Measurements from ENCODE around the gene ZNF319.

Gene ZNF319

GRCh38 chr16:58026139-58026704 is 25.8 kb upstream of the ZNF319 start:
- no peak overlapping the region for H3K27ac ChIP-seq (ENCODE audit: low read length)
- no peaks in the 10 kb centered on the region for H3K36me3 ChIP-seq (ENCODE audit: control insufficient read depth in 1 of 2, insufficient read depth in 2 of 2, low read length in 2 of 2)
- no peaks in the 10 kb centered on the region for H3K27me3 ChIP-seq (ENCODE audit: low read depth, low read length)
- peaks cover 13 to 55% of the 10 kb centered on the region in 2 donors for H3K4me1 ChIP-seq (ENCODE audit: control insufficient read depth in 1 of 2, insufficient read depth in 2 of 2, low read length in 2 of 2)
- no peaks in the 10 kb centered on the region for H3K9me3 ChIP-seq (ENCODE audit: control insufficient read depth in 1 of 2, low read length in 2 of 2)
- peak overlapping the region; percentile 55 to 84 for H3K4me3 ChIP-seq (ENCODE audit: low read depth in 1 of 2, low read length in 2 of 2)

GRCh38 chr16:58025351-58026138 is 25.1 kb upstream of the ZNF319 start, which contains the start of gene MMP15:
Gene MMP15, plus strand, starts transcription at chr16:58025754. Its CDS starts 597 bp downstream, at chr16:58026351.
- Histone ChIP-seq H3K27me3 (ENCODE audit: low read depth, low read length) (no peaks in the 10 kb centered on the region), H3K4me1 (ENCODE audit: control insufficient read depth in 1 of 2, insufficient read depth in 2 of 2, low read length in 2 of 2) (peaks cover 13 to 62% of the 10 kb centered on the region in 2 donors), H3K36me3 (ENCODE audit: control insufficient read depth in 1 of 2, insufficient read depth in 2 of 2, low read length in 2 of 2) (no peaks in the 10 kb centered on the region), H3K9me3 (ENCODE audit: control insufficient read depth in 1 of 2, low read length in 2 of 2) (no peaks in the 10 kb centered on the region), H3K4me3 (ENCODE audit: low read depth in 1 of 2, low read length in 2 of 2) (peak within 1 kb of the TSS; percentile 55 to 84), H3K27ac (ENCODE audit: low read length) (peak within 1 kb of the TSS; percentile 16)

GRCh38 chr16:58024486-58025350 is 24.2 kb upstream of the ZNF319 start:
- Histone ChIP-seq H3K27me3 (ENCODE audit: low read depth, low read length) (no peaks in the 10 kb centered on the region), H3K4me1 (ENCODE audit: control insufficient read depth in 1 of 2, insufficient read depth in 2 of 2, low read length in 2 of 2) (peaks cover 13 to 65% of the 10 kb centered on the region in 2 donors), H3K4me3 (ENCODE audit: low read depth in 1 of 2, low read length in 2 of 2) (peak overlapping the region; percentile 55 to 84), H3K36me3 (ENCODE audit: control insufficient read depth in 1 of 2, insufficient read depth in 2 of 2, low read length in 2 of 2) (no peaks in the 10 kb centered on the region), H3K9me3 (ENCODE audit: control insufficient read depth in 1 of 2, low read length in 2 of 2) (no peaks in the 10 kb centered on the region), H3K27ac (ENCODE audit: low read length) (peak overlapping the region; percentile 16)

GRCh38 chr16:58022601-58023371 is 22.3 kb upstream of the ZNF319 start:
- Histone ChIP-seq H3K4me3 (ENCODE audit: low read depth in 1 of 2, low read length in 2 of 2) (peak overlapping the region; percentile 22 to 30), H3K4me1 (ENCODE audit: control insufficient read depth in 1 of 2, insufficient read depth in 2 of 2, low read length in 2 of 2) (peaks cover 13 to 62% of the 10 kb centered on the region in 2 donors), H3K27ac (ENCODE audit: low read length) (peak overlapping the region; percentile 45)

GRCh38 chr16:58021661-58022551 is 21.4 kb upstream of the ZNF319 start:
- Histone ChIP-seq H3K36me3 (ENCODE audit: control insufficient read depth in 1 of 2, insufficient read depth in 2 of 2, low read length in 2 of 2) (peaks cover 3 to 7% of the 10 kb centered on the region in 2 donors), H3K9me3 (ENCODE audit: control insufficient read depth in 1 of 2, low read length in 2 of 2) (no peaks in the 10 kb centered on the region), H3K4me3 (ENCODE audit: low read depth in 1 of 2, low read length in 2 of 2) (no peak overlapping the region), H3K27me3 (ENCODE audit: low read depth, low read length) (no peaks in the 10 kb centered on the region), H3K4me1 (ENCODE audit: control insufficient read depth in 1 of 2, insufficient read depth in 2 of 2, low read length in 2 of 2) (peaks cover 13 to 54% of the 10 kb centered on the region in 2 donors), H3K27ac (ENCODE audit: low read length) (no peak overlapping the region)

More at GRCh38 chr16:58022601-58023371, 22.3 kb upstream of the ZNF319 start:
- Histone ChIP-seq H3K27me3 (ENCODE audit: low read depth, low read length) (no peaks in the 10 kb centered on the region), H3K36me3 (ENCODE audit: control insufficient read depth in 1 of 2, insufficient read depth in 2 of 2, low read length in 2 of 2) (peaks cover 3 to 7% of the 10 kb centered on the region in 2 donors), H3K9me3 (ENCODE audit: control insufficient read depth in 1 of 2, low read length in 2 of 2) (no peaks in the 10 kb centered on the region)

GRCh38 chr16:58020628-58021521 is 20.4 kb upstream of the ZNF319 start:
- Histone ChIP-seq H3K4me1 (ENCODE audit: control insufficient read depth in 1 of 2, insufficient read depth in 2 of 2, low read length in 2 of 2) (peaks cover 13 to 47% of the 10 kb centered on the region in 2 donors), H3K4me3 (ENCODE audit: low read depth in 1 of 2, low read length in 2 of 2) (no peak overlapping the region), H3K27me3 (ENCODE audit: low read depth, low read length) (no peaks in the 10 kb centered on the region), H3K36me3 (ENCODE audit: control insufficient read depth in 1 of 2, insufficient read depth in 2 of 2, low read length in 2 of 2) (peaks cover 3 to 7% of the 10 kb centered on the region in 2 donors), H3K27ac (ENCODE audit: low read length) (no peak overlapping the region), H3K9me3 (ENCODE audit: control insufficient read depth in 1 of 2, low read length in 2 of 2) (no peaks in the 10 kb centered on the region)

GRCh38 chr16:58019866-58020538 is 19.5 kb upstream of the ZNF319 start:
- H3K27me3 ChIP-seq (ENCODE audit: low read depth, low read length), result no peaks in the 10 kb centered on the region
- H3K9me3 ChIP-seq (ENCODE audit: control insufficient read depth in 1 of 2, low read length in 2 of 2), result no peaks in the 10 kb centered on the region
- no peak overlapping the region for H3K4me3 ChIP-seq (ENCODE audit: low read depth in 1 of 2, low read length in 2 of 2)
- no peak overlapping the region for H3K27ac ChIP-seq (ENCODE audit: low read length)
- peaks cover 3 to 7% of the 10 kb centered on the region in 2 donors for H3K36me3 ChIP-seq (ENCODE audit: control insufficient read depth in 1 of 2, insufficient read depth in 2 of 2, low read length in 2 of 2)
- peaks cover 13 to 40% of the 10 kb centered on the region in 2 donors for H3K4me1 ChIP-seq (ENCODE audit: control insufficient read depth in 1 of 2, insufficient read depth in 2 of 2, low read length in 2 of 2)

GRCh38 chr16:58018803-58019202 is 18.3 kb upstream of the ZNF319 start:
- Histone ChIP-seq H3K36me3 (ENCODE audit: control insufficient read depth in 1 of 2, insufficient read depth in 2 of 2, low read length in 2 of 2) (peaks cover 3 to 7% of the 10 kb centered on the region in 2 donors), H3K4me1 (ENCODE audit: control insufficient read depth in 1 of 2, insufficient read depth in 2 of 2, low read length in 2 of 2) (peaks cover 13 to 34% of the 10 kb centered on the region in 2 donors), H3K27me3 (ENCODE audit: low read depth, low read length) (no peaks in the 10 kb centered on the region), H3K9me3 (ENCODE audit: control insufficient read depth in 1 of 2, low read length in 2 of 2) (no peaks in the 10 kb centered on the region), H3K27ac (ENCODE audit: low read length) (no peak overlapping the region), H3K4me3 (ENCODE audit: low read depth in 1 of 2, low read length in 2 of 2) (no peak overlapping the region)

- Histone ChIP-seq H3K27me3 (ENCODE audit: low read depth, low read length) (no peaks in the 10 kb centered on the region), H3K4me1 (ENCODE audit: control insufficient read depth in 1 of 2, insufficient read depth in 2 of 2, low read length in 2 of 2) (peaks cover 0 to 16% of the 10 kb centered on the region in 2 donors), H3K27ac (ENCODE audit: low read length) (no peak overlapping the region), H3K36me3 (ENCODE audit: control insufficient read depth in 1 of 2, insufficient read depth in 2 of 2, low read length in 2 of 2) (peaks cover 15 to 17% of the 10 kb centered on the region in 2 donors), H3K4me3 (ENCODE audit: low read depth in 1 of 2, low read length in 2 of 2) (no peak overlapping the region), H3K9me3 (ENCODE audit: control insufficient read depth in 1 of 2, low read length in 2 of 2) (no peaks in the 10 kb centered on the region)
Observed at GRCh38 chr16:58016840-58017446, 16.5 kb upstream of the ZNF319 start.

Data from muscle layer of duodenum (tissue), 2 donors.